Aorta (tissue), 5 donors: ENCODE data around the gene SAFB2. TPM values are rescaled to one million over a fixed set of nuclear protein-coding genes. Genes with fewer than 3 reads are reported as not detected.
A peak's percentile ranks its signal among the peaks of the same experiment; 100 is the strongest.

ENCODE experiments used
- ATAC-seq: fragments of 200-7000 bp; cut with Tn5 transposase; one replicate; pipeline ENCODE4 v1.9.1; 2022; ENCODE audit warnings: moderate library complexity; ENCODE audit not compliant: low FRiP score
- DNase-seq, 2 donors: peaks; one replicate each; pipeline ENCODE4 v3.0.0-alpha.2; 2020
- H3K27ac ChIP-seq, 2 donors: one replicate each; pipeline ENCODE4 v1.5.1; 2013; ENCODE audit warnings: low read length in 2 of 2, mild to moderate bottlenecking in 2 of 2, moderate library complexity in 2 of 2, control low read depth in 1 of 2, inconsistent platforms in 1 of 2, low read depth in 1 of 2
- H3K27me3 ChIP-seq, 2 donors: one replicate each; pipeline ENCODE4 v1.6.1; 2013; ENCODE audit warnings: control low read depth in 1 of 2, low read length in 1 of 2, mild to moderate bottlenecking in 1 of 2, moderate library complexity in 1 of 2; ENCODE audit not compliant: insufficient read depth in 2 of 2, control insufficient read depth in 1 of 2
- H3K36me3 ChIP-seq, 2 donors: one replicate each; pipeline ENCODE4 v1.6.1; 2013; ENCODE audit warnings: control low read depth in 1 of 2, low read length in 1 of 2, mild to moderate bottlenecking in 1 of 2; ENCODE audit not compliant: insufficient read depth in 2 of 2, control insufficient read depth in 1 of 2
- H3K4me1 ChIP-seq, 2 donors: one replicate each; pipeline ENCODE4 v1.6.1; 2013; ENCODE audit warnings: low read length in 2 of 2, control low read depth in 1 of 2, mild to moderate bottlenecking in 1 of 2, moderate library complexity in 1 of 2; ENCODE audit not compliant: insufficient read depth in 2 of 2, control insufficient read depth in 1 of 2
- H3K4me3 ChIP-seq, 2 donors: one replicate each; pipeline ENCODE4 v1.5.1; 2013; ENCODE audit warnings: low read length in 2 of 2, control low read depth in 1 of 2, mild to moderate bottlenecking in 1 of 2
- H3K9me3 ChIP-seq: one replicate; pipeline ENCODE4 v1.6.1; 2013; ENCODE audit warnings: mild to moderate bottlenecking, low read length; ENCODE audit not compliant: control insufficient read depth
- WGBS, 2 donors: extraction: QIAGEN DNeasy Blood & Tissue Kit; methylation state at CpG; one replicate each; pipeline ENCODE4 v1.1.7; 2013; 5-methylcytosine and 5-hydroxymethylcytosine counted together
- intact Hi-C, 2 donors: fragments of 100-400 bp; cut with DNase I; formaldehyde crosslinking; loops; one replicate each; pipeline versions ENCODE4 v1.14.2 to v1.15.0; 2022
- polyA plus RNA-seq, 2 donors: library from polyadenylated mRNA; stranded (reverse); fragments of 200-250 nt; gene quantifications; one replicate each; pipeline ENCODE4 v1.2.3, GENCODE V29; 2013
- total RNA-seq, 2 donors: library from RNA; stranded (reverse); fragmentation: NEBNext Ultra II Directional; extraction: Animal tissue kit (Norgen Biotek cat#: 25700); gene quantifications; one replicate each; pipeline ENCODE4 v1.2.1, GENCODE V29; 2021
- donor health status: healthy with polysubstance abuse.
- donor health status: Bipolar disorder and iron deficiency.
- donor health status: DM: no; HTN: no; CAD: no.
- donor health status: DM: no; HTN: no; CAD: no.
- donor health status: DM: yes; HTN: yes; CAD: no.

Gene SAFB2
- total and polyA plus RNA-seq, 4 donors, result 26.7 to 113 (median 74.7) TPM

GRCh38 chr19:5663904-5664303, 41.3 kb upstream of the SAFB2 start:
- H3K27me3 ChIP-seq, result no peaks in the 10 kb centered on the region
- intact Hi-C loops, result no loop called here
- ATAC-seq (no peak), DNase-seq (peak in 1 of 2 donors; percentile 76)
- H3K4me3 ChIP-seq, result no peak overlapping the region
- no peak overlapping the region for H3K27ac ChIP-seq
- H3K36me3 ChIP-seq, result peaks cover 9 to 20% of the 10 kb centered on the region in 2 donors
- no peaks in the 10 kb centered on the region for H3K9me3 ChIP-seq
- 90 to 92% methylated on average over 17 of the region's 17 CpGs for WGBS, 2 donors
- H3K4me1 ChIP-seq, result no peaks in the 10 kb centered on the region

- intact Hi-C loops, result no loop called here
- ATAC-seq (peak; percentile 41), DNase-seq (peak in 1 of 2 donors; percentile 65)
- no peaks in the 10 kb centered on the region for H3K4me1 ChIP-seq
- H3K9me3 ChIP-seq, result no peaks in the 10 kb centered on the region
- no peaks in the 10 kb centered on the region for H3K27me3 ChIP-seq
- H3K4me3 ChIP-seq, result no peak overlapping the region
- peaks cover 9 to 15% of the 10 kb centered on the region in 2 donors for H3K36me3 ChIP-seq
- WGBS, 2 donors, result 96 to 97% methylated on average over 42 of the region's 42 CpGs
- H3K27ac ChIP-seq, result no peak overlapping the region
Observed at GRCh38 chr19:5661483-5661882, 38.9 kb upstream of the SAFB2 start.

- 74 to 80% methylated on average over 5 of the region's 5 CpGs for WGBS, 2 donors
- DNase-seq (no peak), ATAC-seq (no peak)
- no peaks in the 10 kb centered on the region for H3K27me3 ChIP-seq
- H3K9me3 ChIP-seq, result no peaks in the 10 kb centered on the region
- H3K27ac ChIP-seq, result no peak overlapping the region
- H3K36me3 ChIP-seq, result peaks cover 5 to 7% of the 10 kb centered on the region in 2 donors
- intact Hi-C loops, result no loop called here
- no peak overlapping the region for H3K4me3 ChIP-seq
- H3K4me1 ChIP-seq, result no peaks in the 10 kb centered on the region
Observed at GRCh38 chr19:5655412-5655811, 32.8 kb upstream of the SAFB2 start.

GRCh38 chr19:5654931-5655330, 32.4 kb upstream of the SAFB2 start:
- Histone ChIP-seq H3K4me1 (no peaks in the 10 kb centered on the region), H3K36me3 (peaks cover 5 to 7% of the 10 kb centered on the region in 2 donors), H3K27me3 (no peaks in the 10 kb centered on the region), H3K4me3 (no peak overlapping the region), H3K27ac (no peak overlapping the region), H3K9me3 (no peaks in the 10 kb centered on the region)
- intact Hi-C loops, result no loop called here
- WGBS, 2 donors, result 90% methylated on average over 5 of the region's 5 CpGs
- DNase-seq, result no peak
- ATAC-seq, result no peak

GRCh38 chr19:5652261-5652660, 29.7 kb upstream of the SAFB2 start:
- intact Hi-C loops, result no loop called here
- WGBS, 2 donors, result 88 to 90% methylated on average over 10 of the region's 10 CpGs
- DNase-seq, result no peak
- no peaks in the 10 kb centered on the region for H3K4me1 ChIP-seq
- H3K27me3 ChIP-seq, result no peaks in the 10 kb centered on the region
- H3K36me3 ChIP-seq, result peaks cover 2 to 4% of the 10 kb centered on the region in 2 donors
- ATAC-seq, result no peak
- H3K4me3 ChIP-seq, result no peak overlapping the region
- no peak overlapping the region for H3K27ac ChIP-seq
- H3K9me3 ChIP-seq, result no peaks in the 10 kb centered on the region

- intact Hi-C loops, result no loop called here
- ATAC-seq, result no peak
- DNase-seq, result no peak
- Histone ChIP-seq H3K9me3 (no peaks in the 10 kb centered on the region), H3K4me3 (no peak overlapping the region), H3K27me3 (no peaks in the 10 kb centered on the region), H3K36me3 (peaks cover 2 to 6% of the 10 kb centered on the region in 2 donors), H3K4me1 (no peaks in the 10 kb centered on the region), H3K27ac (no peak overlapping the region)
- whole genome bisulfite sequencing, 2 donors, result 90 to 92% methylated on average over 5 of the region's 5 CpGs
Observed at GRCh38 chr19:5651361-5651760, 28.8 kb upstream of the SAFB2 start.

- Histone ChIP-seq H3K27ac (no peak overlapping the region), H3K36me3 (peaks cover 7% of the 10 kb centered on the region in 2 donors), H3K27me3 (no peaks in the 10 kb centered on the region), H3K4me3 (no peak overlapping the region), H3K9me3 (no peaks in the 10 kb centered on the region), H3K4me1 (no peaks in the 10 kb centered on the region)
- intact Hi-C loops, result no loop called here
- DNase-seq, result no peak
- no peak for ATAC-seq
- WGBS, 2 donors, result 92% methylated on average over 11 of the region's 11 CpGs
Observed at GRCh38 chr19:5648464-5648863, 25.9 kb upstream of the SAFB2 start.

GRCh38 chr19:5646703-5647102, 24.1 kb upstream of the SAFB2 start:
- H3K4me3 ChIP-seq, result no peak overlapping the region
- intact Hi-C loops, result no loop called here
- DNase-seq (no peak), ATAC-seq (no peak)
- no peaks in the 10 kb centered on the region for H3K9me3 ChIP-seq
- H3K36me3 ChIP-seq, result peaks cover 7% of the 10 kb centered on the region in 2 donors
- H3K27ac ChIP-seq, result no peak overlapping the region
- WGBS, 2 donors, result 86 to 92% methylated on average over 4 of the region's 4 CpGs
- no peaks in the 10 kb centered on the region for H3K4me1 ChIP-seq
- H3K27me3 ChIP-seq, result no peaks in the 10 kb centered on the region

GRCh38 chr19:5645409-5645808, 22.8 kb upstream of the SAFB2 start:
- ATAC-seq (no peak), DNase-seq (peak in 1 of 2 donors; percentile 33)
- intact Hi-C loops, result no loop called here
- H3K4me1 ChIP-seq, result no peaks in the 10 kb centered on the region
- H3K27me3 ChIP-seq, result no peaks in the 10 kb centered on the region
- 89 to 91% methylated on average over 5 of the region's 5 CpGs for WGBS, 2 donors
- H3K9me3 ChIP-seq, result no peaks in the 10 kb centered on the region
- H3K4me3 ChIP-seq, result no peak overlapping the region
- H3K27ac ChIP-seq, result no peak overlapping the region
- H3K36me3 ChIP-seq, result peaks cover 7% of the 10 kb centered on the region in 2 donors
